OCI-LY7 (cell line): ENCODE measurements around the gene FZD7.

ENCODE experiments used
- CTCF ChIP-seq: fragments of 200-600 bp; sonication (generic); conservative IDR thresholded peaks from 2 replicates; pipeline ENCODE4 v1.5.1; 2014; ENCODE audit warnings: mild to moderate bottlenecking, antibody characterized with exemption, low read length, moderate library complexity, mixed read lengths
- EZH2phosphoT487 ChIP-seq: fragments of 200-600 bp; sonication (generic); IDR thresholded peaks from 2 replicates; pipeline ENCODE4 v1.6.1; 2018; ENCODE audit warnings: low read depth, borderline replicate concordance, mild to moderate bottlenecking, mixed run types, antibody characterized with exemption, low read length, moderate library complexity, mixed read lengths

GRCh38 chr2:202005272-202005887, 28.3 kb upstream of the FZD7 start:
- TF ChIP-seq CTCF (no peak), EZH2phosphoT487 (no peak)
